Suprapubic skin (tissue), 3 donors: ENCODE results near the gene FOXK1.

Experiments
- POLR2AphosphoS5 ChIP-seq, 3 donors: sonication (generic); formaldehyde crosslinking; IDR thresholded peaks; one replicate each; pipeline ENCODE4 v1.6.1; 2017; ENCODE audit warnings: antibody characterized with exemption in 3 of 3
- TF ChIP-seq, protein P1 (sequence below), 2 donors: fragments of 200-600 bp in 1 of 2; fragments of 450-650 bp in 1 of 2; sonication (generic) in 1 of 2; IDR thresholded peaks; one replicate each; pipeline ENCODE4 v1.5.1; 2016 to 2019; ENCODE audit warnings: antibody characterized with exemption in 2 of 2, mild to moderate bottlenecking in 1 of 2, moderate library complexity in 1 of 2

DNA sequence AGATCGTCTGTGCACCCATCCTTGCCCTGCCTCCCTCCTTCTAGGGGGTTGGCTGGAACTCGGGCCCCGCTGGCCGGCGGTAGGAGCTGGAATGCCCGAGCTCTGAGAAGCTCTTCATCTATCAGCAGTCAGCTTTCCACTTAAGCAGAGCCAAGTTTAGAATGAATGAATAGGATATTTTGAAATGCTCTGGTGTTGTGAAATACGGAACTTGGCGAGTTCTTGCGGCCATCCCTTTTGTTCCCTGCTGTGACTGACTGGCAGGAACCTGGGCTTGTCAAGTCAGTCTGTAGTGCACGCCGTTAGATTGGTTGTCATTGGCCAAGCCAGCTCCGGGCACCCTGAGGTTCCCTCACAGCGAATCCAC, 33.3 kb downstream of the FOXK1 start:
- TF ChIP-seq POLR2AphosphoS5 (IDR thresholded peaks at IDR 0.05) = peak in 2 of 3 donors; percentile 60 to 70
- TF ChIP-seq, protein P1, sequence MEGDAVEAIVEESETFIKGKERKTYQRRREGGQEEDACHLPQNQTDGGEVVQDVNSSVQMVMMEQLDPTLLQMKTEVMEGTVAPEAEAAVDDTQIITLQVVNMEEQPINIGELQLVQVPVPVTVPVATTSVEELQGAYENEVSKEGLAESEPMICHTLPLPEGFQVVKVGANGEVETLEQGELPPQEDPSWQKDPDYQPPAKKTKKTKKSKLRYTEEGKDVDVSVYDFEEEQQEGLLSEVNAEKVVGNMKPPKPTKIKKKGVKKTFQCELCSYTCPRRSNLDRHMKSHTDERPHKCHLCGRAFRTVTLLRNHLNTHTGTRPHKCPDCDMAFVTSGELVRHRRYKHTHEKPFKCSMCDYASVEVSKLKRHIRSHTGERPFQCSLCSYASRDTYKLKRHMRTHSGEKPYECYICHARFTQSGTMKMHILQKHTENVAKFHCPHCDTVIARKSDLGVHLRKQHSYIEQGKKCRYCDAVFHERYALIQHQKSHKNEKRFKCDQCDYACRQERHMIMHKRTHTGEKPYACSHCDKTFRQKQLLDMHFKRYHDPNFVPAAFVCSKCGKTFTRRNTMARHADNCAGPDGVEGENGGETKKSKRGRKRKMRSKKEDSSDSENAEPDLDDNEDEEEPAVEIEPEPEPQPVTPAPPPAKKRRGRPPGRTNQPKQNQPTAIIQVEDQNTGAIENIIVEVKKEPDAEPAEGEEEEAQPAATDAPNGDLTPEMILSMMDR (IDR thresholded peaks at IDR 0.05) = no peak
